ENCODE results near the gene SSBP3.

GRCh38 chr1:54227091-54227602 lies 179.0 kb downstream of the SSBP3 start:
- TF ChIP-seq POLR2AphosphoS5 (IDR thresholded peaks at IDR 0.05; ENCODE audit: low read depth, low read length) (no peak), POLR2A (IDR thresholded peaks at IDR 0.05; ENCODE audit: low read depth, low read length) (no peak), TAF1 (IDR thresholded peaks at IDR 0.05; ENCODE audit: low read depth, low read length) (no peak), SPI1 (IDR thresholded peaks at IDR 0.05; ENCODE audit: low read depth, low read length) (no peak)
